Activated naive CD8-positive, alpha-beta T cell treated with anti-CD3 and anti-CD28 coated beads, Interleukin-2, amount 50 U/mL, for 16 hours (primary cell): ENCODE measurements around the gene NUSAP1.
A peak's percentile ranks its signal among the peaks of the same experiment; 100 is the strongest.
"Not testable (repeated sequence)": the region's sequence is repeated elsewhere in the genome, so short reads cannot be mapped to it uniquely, and the experiment has no call there.

Source experiments
- DNase-seq: peaks from one replicate; pipeline ENCODE4 v3.0.0-alpha.2; 2020; ENCODE audit warnings: low read depth, low spot score

The NUSAP1 gene, protein sequence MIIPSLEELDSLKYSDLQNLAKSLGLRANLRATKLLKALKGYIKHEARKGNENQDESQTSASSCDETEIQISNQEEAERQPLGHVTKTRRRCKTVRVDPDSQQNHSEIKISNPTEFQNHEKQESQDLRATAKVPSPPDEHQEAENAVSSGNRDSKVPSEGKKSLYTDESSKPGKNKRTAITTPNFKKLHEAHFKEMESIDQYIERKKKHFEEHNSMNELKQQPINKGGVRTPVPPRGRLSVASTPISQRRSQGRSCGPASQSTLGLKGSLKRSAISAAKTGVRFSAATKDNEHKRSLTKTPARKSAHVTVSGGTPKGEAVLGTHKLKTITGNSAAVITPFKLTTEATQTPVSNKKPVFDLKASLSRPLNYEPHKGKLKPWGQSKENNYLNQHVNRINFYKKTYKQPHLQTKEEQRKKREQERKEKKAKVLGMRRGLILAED

DNA sequence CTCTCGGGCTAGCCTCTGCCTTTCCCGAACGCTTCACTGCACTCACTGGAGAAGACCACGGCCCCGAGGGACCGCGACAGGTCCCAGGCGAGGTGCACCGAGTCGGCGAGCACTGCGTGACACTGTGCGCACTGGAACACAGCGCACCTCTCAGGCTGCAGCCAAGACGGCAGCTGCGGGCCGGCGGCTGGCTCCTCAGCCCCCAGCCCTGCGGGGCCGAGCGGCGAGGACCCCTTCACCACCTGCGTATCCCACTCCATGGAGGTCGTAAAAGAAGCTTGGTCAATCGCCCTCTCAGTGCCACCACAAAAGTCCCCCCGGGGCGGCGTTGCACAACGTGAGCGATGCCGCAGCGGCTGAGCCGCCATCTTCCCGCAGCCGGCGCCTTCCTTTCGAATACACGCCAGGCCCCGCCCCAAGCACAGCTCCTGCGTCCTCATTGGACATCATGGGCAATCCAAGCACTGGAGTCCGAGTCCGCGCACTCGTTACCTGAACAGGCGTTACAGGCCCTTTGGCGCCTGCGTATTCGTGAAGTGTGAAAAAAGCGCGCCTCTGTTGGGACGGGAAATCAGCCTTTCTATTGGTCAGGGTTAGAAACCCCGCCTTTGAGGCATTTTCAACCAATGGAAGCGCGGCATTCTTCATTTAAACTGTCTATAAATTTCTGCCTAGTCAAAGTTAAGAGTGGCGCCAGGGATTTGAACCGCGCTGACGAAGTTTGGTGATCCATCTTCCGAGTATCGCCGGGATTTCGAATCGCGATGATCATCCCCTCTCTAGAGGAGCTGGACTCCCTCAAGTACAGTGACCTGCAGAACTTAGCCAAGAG lies at the start of gene NUSAP1, which contains the start of gene OIP5:
Gene NUSAP1 (plus strand): TSS at position 688 of the 832 bp plus-strand sequence. CDS start 77 bp downstream, at position 765.
Gene OIP5 (minus strand): TSS at position 398 of the 832 bp plus-strand sequence. CDS start 30 bp downstream, at position 368.
- DNase-seq = peak; percentile 97

DNA sequence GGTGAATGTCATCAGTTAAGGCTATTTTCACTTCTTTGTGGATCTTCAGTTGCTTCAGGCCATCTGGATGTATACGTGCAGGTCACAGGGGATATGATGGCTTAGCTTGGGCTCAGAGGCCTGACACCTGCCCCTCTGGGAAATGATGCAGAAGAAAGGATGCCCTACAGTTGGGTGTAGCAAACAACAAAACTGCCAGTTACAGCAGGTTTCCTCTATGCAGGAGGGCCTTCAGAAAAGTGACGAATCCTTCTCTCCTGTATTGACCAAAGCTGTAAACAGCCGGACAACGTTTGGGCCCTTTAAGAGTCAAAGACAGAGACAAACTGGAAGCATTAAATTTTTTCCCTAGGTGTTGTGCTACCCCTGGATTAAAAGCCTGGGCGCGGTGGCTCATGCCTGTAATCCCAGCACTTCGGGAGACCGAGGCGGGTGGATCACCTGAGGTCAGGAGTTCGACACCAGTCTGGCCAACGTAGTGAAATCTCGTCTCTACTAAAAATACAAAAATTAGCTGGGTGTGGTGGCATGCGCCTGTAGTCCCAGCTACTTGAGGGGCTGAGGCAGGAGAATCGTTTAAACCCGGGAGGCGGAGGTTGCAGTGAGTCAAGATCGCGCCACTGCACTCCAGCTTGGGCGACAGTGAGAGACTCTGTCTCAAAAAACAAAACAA lies 49.6 kb upstream of the NUSAP1 start:
- not testable (repeated sequence) for DNase-seq

- DNase-seq = peak; percentile 94
Measured at GRCh38 chr15:41283653-41284426, 48.8 kb upstream of the NUSAP1 start.

DNA sequence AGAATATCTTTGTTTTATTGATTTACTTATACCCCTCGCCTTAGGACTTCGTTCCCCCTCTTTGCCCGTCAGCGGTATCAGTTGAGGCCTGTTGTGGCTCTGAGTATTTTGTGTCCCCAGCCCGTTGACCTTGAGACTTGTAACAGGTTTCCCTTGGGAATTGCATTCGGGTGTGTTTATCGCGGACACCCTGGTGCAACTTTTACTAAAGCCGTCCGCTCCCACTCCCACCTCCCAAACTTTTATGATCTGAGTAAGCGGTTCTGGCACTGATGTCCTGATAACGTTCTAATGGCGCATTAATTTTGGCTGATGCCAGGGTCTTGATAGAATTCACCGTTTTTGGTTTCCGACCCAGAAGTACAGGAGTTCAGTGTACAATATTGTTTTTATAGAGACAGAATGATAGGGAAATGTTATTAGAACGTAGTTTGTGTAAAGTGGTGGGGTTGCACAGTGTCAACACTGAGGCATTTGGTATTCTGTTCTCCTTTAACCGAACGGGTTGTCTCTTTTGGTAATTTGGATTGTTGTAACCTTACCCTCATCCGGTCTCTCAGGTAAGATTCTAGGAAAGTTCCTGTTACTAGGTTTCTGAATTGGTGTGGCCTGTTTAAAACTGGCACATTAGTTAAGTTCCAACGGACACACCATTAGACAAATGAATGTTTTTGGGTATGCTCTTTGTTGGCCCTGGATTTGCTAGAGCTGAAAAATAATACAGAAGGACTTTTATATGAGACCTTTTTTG lies 48.1 kb upstream of the NUSAP1 start:
- no peak for DNase-seq

- no peak for DNase-seq
Measured at GRCh38 chr15:41285285-41285684, 47.4 kb upstream of the NUSAP1 start.

GRCh38 chr15:41286665-41287333 lies 45.9 kb upstream of the NUSAP1 start:
- no peak for DNase-seq

- DNase-seq = no peak
Measured at GRCh38 chr15:41288464-41288863, 44.2 kb upstream of the NUSAP1 start.

GRCh38 chr15:41289953-41290352 lies 42.7 kb upstream of the NUSAP1 start:
- no peak for DNase-seq

DNA sequence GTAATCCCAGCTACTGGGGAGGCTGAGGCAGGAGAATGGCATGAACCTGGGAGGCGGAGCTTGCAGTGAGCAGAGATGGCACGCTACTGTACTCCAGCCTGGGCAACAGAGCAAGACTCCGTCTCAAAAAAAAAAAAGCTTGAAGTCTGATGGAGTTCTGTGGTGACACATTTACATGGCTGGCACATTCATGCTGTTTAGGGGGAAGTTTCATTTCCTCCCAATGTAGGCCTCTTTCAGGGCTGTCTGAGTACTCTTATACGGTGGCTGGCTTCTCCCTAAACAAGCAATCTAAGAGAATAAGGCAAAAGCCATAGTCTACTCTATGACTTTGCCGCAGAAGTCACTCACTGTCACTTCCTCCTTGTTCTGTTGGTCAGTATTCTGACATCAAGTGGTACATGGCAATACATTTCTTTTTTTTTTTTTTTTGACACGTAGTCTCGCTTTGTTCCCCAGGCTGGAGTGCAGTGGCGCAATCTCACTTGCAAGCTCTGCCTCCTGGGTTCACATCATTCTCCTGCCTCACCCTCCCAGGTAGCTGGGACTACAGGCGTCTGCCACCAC lies 41.5 kb upstream of the NUSAP1 start:
- no peak for DNase-seq

DNA sequence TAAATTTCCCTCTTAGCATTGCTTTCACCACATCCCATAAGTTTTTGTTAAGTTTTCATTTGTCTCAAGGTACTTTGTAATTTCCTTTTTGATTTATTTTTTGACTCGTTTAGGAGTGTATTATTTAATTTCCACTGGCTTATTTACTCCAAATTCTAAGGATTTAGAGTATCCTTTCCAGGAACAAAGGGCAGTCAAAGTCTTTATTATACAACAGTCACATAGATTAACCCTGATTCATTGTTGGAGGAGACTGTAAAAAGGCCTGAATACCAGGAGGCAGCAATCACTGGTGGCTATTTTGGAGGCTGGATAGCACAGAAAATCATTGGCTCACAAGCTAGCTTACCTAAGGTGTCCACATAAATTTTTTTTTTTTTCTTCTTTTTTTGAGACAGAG lies 40.2 kb upstream of the NUSAP1 start:
- no peak for DNase-seq

DNA sequence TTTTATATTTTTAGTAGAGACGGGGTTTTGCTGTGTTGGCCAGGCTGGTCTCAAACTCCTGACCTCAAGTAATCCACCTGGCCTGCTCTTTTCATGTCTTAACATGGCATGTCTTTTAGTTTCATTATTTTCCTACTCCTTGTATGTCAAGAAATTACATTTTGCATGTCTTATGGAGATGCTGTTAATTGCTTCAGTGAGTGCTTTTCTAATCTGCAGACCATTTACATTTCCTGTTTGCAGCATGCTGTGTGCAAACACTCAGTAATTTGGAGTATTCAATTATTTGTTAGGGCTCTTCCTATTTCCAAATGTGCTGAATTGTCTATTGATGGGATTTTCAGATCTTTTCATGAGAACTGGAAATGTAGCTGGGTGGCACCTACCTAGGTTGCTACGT lies 31.5 kb upstream of the NUSAP1 start:
- DNase-seq = not testable (repeated sequence)

GRCh38 chr15:41301587-41301986 lies 31.1 kb upstream of the NUSAP1 start:
- no peak for DNase-seq

- DNase-seq = no peak
Measured at GRCh38 chr15:41304149-41304770, 28.4 kb upstream of the NUSAP1 start.

GRCh38 chr15:41307679-41308078 lies 25.0 kb upstream of the NUSAP1 start:
- no peak for DNase-seq

- no peak for DNase-seq
Measured at GRCh38 chr15:41309226-41309905, 23.3 kb upstream of the NUSAP1 start.

DNA sequence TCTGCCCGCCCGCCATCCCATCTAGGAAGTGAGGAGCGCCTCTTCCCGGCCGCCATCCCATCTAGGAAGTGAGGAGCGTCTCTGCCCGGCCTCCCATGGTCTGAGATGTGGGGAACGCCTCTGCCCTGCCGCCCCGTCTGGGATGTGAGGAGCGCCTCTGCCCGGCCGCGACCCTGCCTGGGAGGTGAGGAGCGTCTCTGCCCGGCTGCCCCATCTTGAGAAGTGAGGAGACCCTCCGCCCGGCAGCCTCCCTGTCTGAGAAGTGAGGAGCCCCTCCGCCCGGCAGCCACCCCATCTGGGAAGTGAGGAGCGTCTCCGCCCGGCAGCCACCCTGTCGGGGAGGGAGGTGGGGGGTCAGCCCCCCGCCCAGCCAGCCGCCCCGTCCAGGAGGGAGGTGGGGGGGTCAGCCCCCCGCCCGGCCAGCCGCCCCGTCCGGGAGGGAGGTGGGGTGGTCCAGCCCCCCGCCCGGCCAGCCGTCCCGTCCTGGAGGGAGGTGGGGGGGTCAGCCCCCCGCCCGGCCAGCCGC lies 11.8 kb upstream of the NUSAP1 start:
- DNase-seq = not testable (repeated sequence)

- no peak for DNase-seq
Measured at GRCh38 chr15:41323611-41324010, 9.1 kb upstream of the NUSAP1 start.

DNA sequence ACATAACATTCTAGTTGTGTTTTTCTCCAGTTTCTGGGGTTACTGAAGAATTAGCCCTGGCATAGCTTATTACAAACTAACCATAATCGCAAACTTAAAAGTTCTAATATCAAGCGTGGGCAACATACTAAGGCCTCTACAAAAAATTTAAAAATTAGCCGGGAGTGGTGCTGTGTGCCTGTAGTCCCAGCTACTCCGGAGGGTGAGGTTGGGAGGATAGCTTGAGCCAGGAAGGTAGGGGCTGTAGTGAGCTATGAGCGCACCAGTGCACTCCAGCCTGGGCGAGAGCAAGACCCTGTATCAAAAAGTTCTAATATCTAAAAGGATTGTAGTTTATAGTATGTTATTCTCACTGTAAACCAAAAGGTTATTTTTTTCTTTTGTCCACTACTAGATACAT lies 1.4 kb upstream of the NUSAP1 start:
- no peak for DNase-seq
